Measurements from ENCODE around the gene RBBP7. TPM values are rescaled to one million over a fixed set of nuclear protein-coding genes. Genes with fewer than 3 reads are reported as not detected.

Gene RBBP7
- total and polyA plus RNA-seq, 4 donors, result 52.3 to 117 (median 83.7) TPM

DNA sequence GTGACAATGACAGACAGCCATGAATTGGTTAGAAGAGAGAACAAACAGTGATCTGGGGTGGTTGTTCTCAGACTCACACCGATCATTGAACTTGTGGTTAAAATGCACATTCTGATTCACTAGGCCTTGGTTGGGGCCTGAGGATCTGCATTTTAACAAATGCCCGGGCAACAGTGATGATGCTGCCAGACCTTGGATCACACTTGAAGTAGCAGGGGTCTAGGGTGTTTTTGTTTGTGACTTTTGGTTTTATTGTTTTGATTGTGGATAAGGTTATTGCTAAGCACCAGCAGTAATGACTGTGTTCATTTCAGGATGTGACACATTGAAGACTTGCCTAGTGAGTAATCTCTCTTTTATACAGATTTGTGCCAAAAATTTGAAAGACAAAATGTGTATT lies 47.4 kb downstream of the RBBP7 start:
- no peak overlapping the region for H3K4me3 ChIP-seq
- no peak overlapping the region for H3K27ac ChIP-seq (ENCODE audit: low read depth in 1 of 2, low read length in 1 of 2)
- H3K27me3 ChIP-seq (ENCODE audit: control insufficient read depth in 3 of 3, insufficient read depth in 3 of 3, low read length in 2 of 3), result peaks cover 0 to 17% (median 5%) of the 10 kb centered on the region in 3 donors
- DNase-seq (no peak), ATAC-seq (ENCODE audit: insufficient read depth, low FRiP score) (no peak)
- 74 to 84% methylated on average over 2 of the region's 2 CpGs for whole genome bisulfite sequencing, 2 donors
- H3K36me3 ChIP-seq (ENCODE audit: control insufficient read depth in 4 of 4, insufficient read depth in 4 of 4, low read length in 4 of 4), result peaks cover 2 to 14% (median 2%) of the 10 kb centered on the region in 4 donors
- H3K4me1 ChIP-seq (ENCODE audit: control insufficient read depth in 5 of 5, insufficient read depth in 5 of 5, low read length in 5 of 5), result no peaks in the 10 kb centered on the region
- TF ChIP-seq, protein P1, sequence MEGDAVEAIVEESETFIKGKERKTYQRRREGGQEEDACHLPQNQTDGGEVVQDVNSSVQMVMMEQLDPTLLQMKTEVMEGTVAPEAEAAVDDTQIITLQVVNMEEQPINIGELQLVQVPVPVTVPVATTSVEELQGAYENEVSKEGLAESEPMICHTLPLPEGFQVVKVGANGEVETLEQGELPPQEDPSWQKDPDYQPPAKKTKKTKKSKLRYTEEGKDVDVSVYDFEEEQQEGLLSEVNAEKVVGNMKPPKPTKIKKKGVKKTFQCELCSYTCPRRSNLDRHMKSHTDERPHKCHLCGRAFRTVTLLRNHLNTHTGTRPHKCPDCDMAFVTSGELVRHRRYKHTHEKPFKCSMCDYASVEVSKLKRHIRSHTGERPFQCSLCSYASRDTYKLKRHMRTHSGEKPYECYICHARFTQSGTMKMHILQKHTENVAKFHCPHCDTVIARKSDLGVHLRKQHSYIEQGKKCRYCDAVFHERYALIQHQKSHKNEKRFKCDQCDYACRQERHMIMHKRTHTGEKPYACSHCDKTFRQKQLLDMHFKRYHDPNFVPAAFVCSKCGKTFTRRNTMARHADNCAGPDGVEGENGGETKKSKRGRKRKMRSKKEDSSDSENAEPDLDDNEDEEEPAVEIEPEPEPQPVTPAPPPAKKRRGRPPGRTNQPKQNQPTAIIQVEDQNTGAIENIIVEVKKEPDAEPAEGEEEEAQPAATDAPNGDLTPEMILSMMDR (IDR thresholded peaks at IDR 0.05; ENCODE audit: control extremely low read depth, extremely low read depth), result no peak
- no peak overlapping the region for H3K9ac ChIP-seq (ENCODE audit: insufficient read depth in 1 of 2, low read length in 2 of 2)
- H3K9me3 ChIP-seq (ENCODE audit: control insufficient read depth in 4 of 4, insufficient read depth in 3 of 4, low read length in 3 of 4), result no peaks in the 10 kb centered on the region

DNA sequence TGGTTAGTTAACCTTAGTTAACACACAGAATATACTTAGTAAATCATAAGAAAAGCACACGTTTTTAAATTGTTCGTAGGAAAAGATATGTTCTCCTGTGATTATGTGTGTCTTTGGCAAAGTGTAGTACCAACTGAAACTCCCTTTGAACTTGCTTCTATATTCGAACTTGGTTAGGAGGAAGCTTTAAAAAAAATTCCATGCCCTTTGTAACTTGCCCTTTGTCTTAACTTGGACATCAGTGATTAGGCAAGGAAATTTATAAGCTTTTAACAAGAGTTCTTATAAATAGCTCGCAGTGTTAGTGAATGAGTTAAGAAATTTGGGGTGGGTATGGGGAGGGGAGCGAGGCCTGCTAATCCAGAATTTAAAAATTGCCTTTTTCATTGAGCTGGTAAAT lies 50.5 kb downstream of the RBBP7 start:
- Histone ChIP-seq H3K27ac (ENCODE audit: low read depth in 1 of 2, low read length in 1 of 2) (no peak overlapping the region), H3K4me3 (no peak overlapping the region), H3K27me3 (ENCODE audit: control insufficient read depth in 3 of 3, insufficient read depth in 3 of 3, low read length in 2 of 3) (peaks cover 0 to 32% (median 2%) of the 10 kb centered on the region in 3 donors), H3K9ac (ENCODE audit: insufficient read depth in 1 of 2, low read length in 2 of 2) (no peak overlapping the region), H3K36me3 (ENCODE audit: control insufficient read depth in 4 of 4, insufficient read depth in 4 of 4, low read length in 4 of 4) (peaks cover 2 to 16% (median 2%) of the 10 kb centered on the region in 4 donors), H3K9me3 (ENCODE audit: control insufficient read depth in 4 of 4, insufficient read depth in 3 of 4, low read length in 3 of 4) (no peaks in the 10 kb centered on the region), H3K4me1 (ENCODE audit: control insufficient read depth in 5 of 5, insufficient read depth in 5 of 5, low read length in 5 of 5) (no peaks in the 10 kb centered on the region)
- WGBS, 2 donors, result 70 to 86% methylated on average over 5 of the region's 5 CpGs
- no peak for DNase-seq
- ATAC-seq (ENCODE audit: insufficient read depth, low FRiP score), result no peak
- TF ChIP-seq, protein P1 (IDR thresholded peaks at IDR 0.05; ENCODE audit: control extremely low read depth, extremely low read depth), result no peak

DNA sequence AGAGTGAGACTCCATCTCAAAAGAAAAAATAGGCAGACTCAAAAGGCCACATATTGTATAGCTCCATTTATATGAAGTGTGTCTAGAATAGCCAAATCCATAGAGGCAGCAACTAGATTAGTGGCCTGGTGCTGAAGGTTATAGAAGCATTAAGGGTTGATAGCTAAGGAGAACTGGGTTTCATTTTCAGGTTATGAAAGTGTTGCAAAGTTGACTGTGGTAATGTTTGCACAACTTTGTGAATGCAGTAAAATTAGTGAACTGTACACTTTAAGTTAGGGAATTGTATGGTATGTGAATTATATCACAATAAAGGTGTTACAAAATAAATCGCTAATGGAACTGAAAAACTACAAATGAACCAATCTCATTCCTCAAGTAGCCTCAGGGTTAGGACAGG lies 55.6 kb downstream of the RBBP7 start:
- no peak overlapping the region for H3K27ac ChIP-seq (ENCODE audit: low read depth in 1 of 2, low read length in 1 of 2)
- peaks cover 0 to 33% (median 0%) of the 10 kb centered on the region in 3 donors for H3K27me3 ChIP-seq (ENCODE audit: control insufficient read depth in 3 of 3, insufficient read depth in 3 of 3, low read length in 2 of 3)
- H3K9me3 ChIP-seq (ENCODE audit: control insufficient read depth in 4 of 4, insufficient read depth in 3 of 4, low read length in 3 of 4), result no peaks in the 10 kb centered on the region
- DNase-seq (no peak), ATAC-seq (ENCODE audit: insufficient read depth, low FRiP score) (no peak)
- peaks cover 0 to 7% (median 0%) of the 10 kb centered on the region in 4 donors for H3K36me3 ChIP-seq (ENCODE audit: control insufficient read depth in 4 of 4, insufficient read depth in 4 of 4, low read length in 4 of 4)
- no peak overlapping the region for H3K9ac ChIP-seq (ENCODE audit: insufficient read depth in 1 of 2, low read length in 2 of 2)
- WGBS, 2 donors, result 38 to 90% methylated on average over 1 of the region's 1 CpG
- peaks cover 0 to 2% (median 0%) of the 10 kb centered on the region in 5 donors for H3K4me1 ChIP-seq (ENCODE audit: control insufficient read depth in 5 of 5, insufficient read depth in 5 of 5, low read length in 5 of 5)
- no peak overlapping the region for H3K4me3 ChIP-seq
- TF ChIP-seq, protein P1 (IDR thresholded peaks at IDR 0.05; ENCODE audit: control extremely low read depth, extremely low read depth), result no peak

Measured in lung (tissue), 12 donors.